ENCODE data around the gene MYOZ3. TPM values are rescaled to one million over a fixed set of nuclear protein-coding genes. Genes with fewer than 3 reads are reported as not detected.

Gene MYOZ3
- total and polyA plus RNA-seq, 2 experiments from 2014 or later = 1.1 to 1.8 TPM

DNA sequence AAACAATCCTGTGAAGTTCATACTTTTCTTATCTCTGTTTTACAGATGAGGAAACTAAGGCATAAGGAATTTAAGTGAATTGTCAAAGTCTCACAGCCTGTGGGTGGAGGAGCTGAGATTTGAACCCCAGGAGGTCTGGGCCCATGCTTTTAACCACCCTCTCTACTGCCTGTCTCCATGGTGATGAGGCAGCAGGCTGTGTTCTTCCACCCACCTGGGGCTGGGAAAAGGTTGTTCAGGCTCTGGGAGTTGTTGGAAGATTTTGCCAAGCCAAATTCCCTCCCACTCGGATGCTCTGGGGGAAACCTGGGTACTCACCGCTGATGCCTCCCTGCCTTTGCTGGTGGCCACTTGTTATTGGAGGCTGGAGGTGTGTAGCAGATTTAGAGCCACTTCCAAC, 38.9 kb upstream of the MYOZ3 start:
- Histone ChIP-seq H3K27ac (no peak overlapping the region), H3K4me3 (no peak overlapping the region)

DNA sequence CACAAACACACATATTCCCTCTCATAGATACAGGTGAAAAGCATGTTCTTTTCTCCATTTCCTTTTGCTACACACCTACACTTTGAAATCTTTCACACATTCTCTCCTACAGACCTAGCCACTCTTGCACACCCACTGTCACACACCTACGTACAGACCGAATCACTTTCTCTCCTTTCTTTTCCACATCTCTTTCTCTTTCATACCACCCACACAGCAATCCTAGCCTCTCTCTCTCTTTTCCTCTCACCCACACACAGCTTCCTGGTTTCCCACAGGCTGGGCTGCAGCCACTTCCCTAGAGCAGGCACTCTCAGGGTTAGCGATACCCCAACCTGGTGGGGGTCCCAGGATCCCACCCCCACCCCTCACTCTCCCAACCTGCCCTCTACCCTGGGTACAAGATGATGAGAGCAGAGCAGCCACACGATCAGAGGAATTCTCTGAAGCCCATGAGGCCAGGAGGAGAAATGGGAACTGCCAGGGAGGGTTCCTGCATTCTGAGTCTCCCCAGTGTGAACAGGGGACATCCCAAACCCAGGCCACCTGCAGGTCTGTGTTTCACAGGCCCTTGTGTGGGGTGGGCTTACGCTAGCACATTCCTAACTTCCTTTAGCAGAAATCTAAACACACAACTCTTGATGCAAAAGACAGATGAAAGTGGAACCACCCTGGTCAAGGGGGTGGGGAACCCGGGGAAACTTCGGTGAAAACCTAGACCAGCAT, 37.7 kb upstream of the MYOZ3 start:
- Histone ChIP-seq H2AFZ (no peak overlapping the region), H3K79me2 (peaks cover 8% of the 10 kb centered on the region), H3K36me3 (replicated peaks; ENCODE audit: insufficient read depth, low read depth) (no peaks in the 10 kb centered on the region), H3K4me3 (no peak overlapping the region), H3K9me3 (ENCODE audit: low read depth) (no peaks in the 10 kb centered on the region), H3K27me3 (no peaks in the 10 kb centered on the region), H3K4me2 (no peak overlapping the region), H4K20me1 (ENCODE audit: insufficient read depth, poor library complexity, severe bottlenecking) (no peaks in the 10 kb centered on the region), H3K4me1 (ENCODE audit: insufficient read depth) (peaks cover 30% of the 10 kb centered on the region), H3K27ac (no peak overlapping the region), H3K9me2 (replicated peaks; ENCODE audit: insufficient read depth) (no peaks in the 10 kb centered on the region)
- DNase-seq (ENCODE audit: low spot score) = no peak
- no peak for TF ChIP-seq EZH2 (IDR thresholded peaks at IDR 0.05; ENCODE audit: borderline replicate concordance)
- no peak for TF ChIP-seq EZH2phosphoT487 (IDR thresholded peaks at IDR 0.05; ENCODE audit: low read depth, severe bottlenecking, unreplicated experiment)
- TF ChIP-seq, protein P1, sequence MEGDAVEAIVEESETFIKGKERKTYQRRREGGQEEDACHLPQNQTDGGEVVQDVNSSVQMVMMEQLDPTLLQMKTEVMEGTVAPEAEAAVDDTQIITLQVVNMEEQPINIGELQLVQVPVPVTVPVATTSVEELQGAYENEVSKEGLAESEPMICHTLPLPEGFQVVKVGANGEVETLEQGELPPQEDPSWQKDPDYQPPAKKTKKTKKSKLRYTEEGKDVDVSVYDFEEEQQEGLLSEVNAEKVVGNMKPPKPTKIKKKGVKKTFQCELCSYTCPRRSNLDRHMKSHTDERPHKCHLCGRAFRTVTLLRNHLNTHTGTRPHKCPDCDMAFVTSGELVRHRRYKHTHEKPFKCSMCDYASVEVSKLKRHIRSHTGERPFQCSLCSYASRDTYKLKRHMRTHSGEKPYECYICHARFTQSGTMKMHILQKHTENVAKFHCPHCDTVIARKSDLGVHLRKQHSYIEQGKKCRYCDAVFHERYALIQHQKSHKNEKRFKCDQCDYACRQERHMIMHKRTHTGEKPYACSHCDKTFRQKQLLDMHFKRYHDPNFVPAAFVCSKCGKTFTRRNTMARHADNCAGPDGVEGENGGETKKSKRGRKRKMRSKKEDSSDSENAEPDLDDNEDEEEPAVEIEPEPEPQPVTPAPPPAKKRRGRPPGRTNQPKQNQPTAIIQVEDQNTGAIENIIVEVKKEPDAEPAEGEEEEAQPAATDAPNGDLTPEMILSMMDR (IDR thresholded peaks at IDR 0.05; ENCODE audit: poor library complexity) = no peak
- WGBS (ENCODE audit: low lambda C conversion rate, missing lambda C conversion rate) = 75% methylated on average over 7 of the region's 7 CpGs

More for the DNA sequence above, 38.9 kb upstream of the MYOZ3 start:
- DNase-seq (ENCODE audit: low spot score) = no peak
- Histone ChIP-seq H3K36me3 (replicated peaks; ENCODE audit: insufficient read depth, low read depth) (no peaks in the 10 kb centered on the region), H3K4me2 (no peak overlapping the region), H3K27me3 (no peaks in the 10 kb centered on the region), H3K4me1 (ENCODE audit: insufficient read depth) (peaks cover 42% of the 10 kb centered on the region), H2AFZ (no peak overlapping the region), H3K9me3 (ENCODE audit: low read depth) (no peaks in the 10 kb centered on the region), H3K9me2 (replicated peaks; ENCODE audit: insufficient read depth) (no peaks in the 10 kb centered on the region), H3K79me2 (peaks cover 8% of the 10 kb centered on the region), H4K20me1 (ENCODE audit: insufficient read depth, poor library complexity, severe bottlenecking) (no peaks in the 10 kb centered on the region)
- TF ChIP-seq EZH2 (IDR thresholded peaks at IDR 0.05; ENCODE audit: borderline replicate concordance) = no peak
- TF ChIP-seq, protein P1 (IDR thresholded peaks at IDR 0.05; ENCODE audit: poor library complexity) = no peak
- no peak for TF ChIP-seq EZH2phosphoT487 (IDR thresholded peaks at IDR 0.05; ENCODE audit: low read depth, severe bottlenecking, unreplicated experiment)
- WGBS (ENCODE audit: low lambda C conversion rate, missing lambda C conversion rate) = 66% methylated on average over 2 of the region's 2 CpGs

DNA sequence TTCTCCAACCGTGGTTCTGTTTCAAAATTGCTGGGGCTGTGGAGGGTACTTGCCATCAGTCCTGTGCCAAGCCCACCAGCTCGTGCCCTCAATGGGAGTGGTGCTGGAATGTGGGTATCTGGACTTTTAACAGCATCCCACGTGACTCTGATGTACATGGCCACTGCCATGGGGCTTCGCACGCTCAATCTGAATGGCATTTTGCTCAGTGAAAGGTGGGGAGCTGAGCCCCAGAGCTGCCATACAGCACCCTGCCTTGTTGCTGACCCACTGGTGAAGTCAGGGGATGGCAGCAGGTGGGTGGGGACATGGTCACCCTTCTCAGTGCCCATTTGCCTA, 37.2 kb upstream of the MYOZ3 start:
- WGBS (ENCODE audit: low lambda C conversion rate, missing lambda C conversion rate) = 80% methylated on average over 5 of the region's 5 CpGs
- no peak overlapping the region for H3K4me3 ChIP-seq
- H3K36me3 ChIP-seq (replicated peaks; ENCODE audit: insufficient read depth, low read depth) = no peaks in the 10 kb centered on the region
- no peaks in the 10 kb centered on the region for H4K20me1 ChIP-seq (ENCODE audit: insufficient read depth, poor library complexity, severe bottlenecking)
- peaks cover 8% of the 10 kb centered on the region for H3K79me2 ChIP-seq
- TF ChIP-seq EZH2phosphoT487 (IDR thresholded peaks at IDR 0.05; ENCODE audit: low read depth, severe bottlenecking, unreplicated experiment) (no peak), EZH2 (IDR thresholded peaks at IDR 0.05; ENCODE audit: borderline replicate concordance) (no peak)
- TF ChIP-seq, protein P1 (IDR thresholded peaks at IDR 0.05; ENCODE audit: poor library complexity) = no peak
- no peaks in the 10 kb centered on the region for H3K9me2 ChIP-seq (replicated peaks; ENCODE audit: insufficient read depth)
- peak overlapping the region; percentile 99 for H3K4me2 ChIP-seq
- H2AFZ ChIP-seq = peak overlapping the region; percentile 37
- peak overlapping the region; percentile 15 for H3K27ac ChIP-seq
- H3K4me1 ChIP-seq (ENCODE audit: insufficient read depth) = peaks cover 26% of the 10 kb centered on the region
- no peaks in the 10 kb centered on the region for H3K27me3 ChIP-seq
- DNase-seq (ENCODE audit: low spot score) = no peak
- no peaks in the 10 kb centered on the region for H3K9me3 ChIP-seq (ENCODE audit: low read depth)

Measured in hepatocyte (in vitro differentiated cells).